Osteoblast (primary cell): Measurements from ENCODE around the gene CROCC2. TPM values are rescaled to one million over a fixed set of nuclear protein-coding genes. Genes with fewer than 3 reads are reported as not detected.

Experiments
- DNase-seq: peaks from one replicate; pipeline ENCODE4 v3.0.0; 2011; ENCODE audit warnings: low spot score, mixed read lengths; ENCODE audit not compliant: insufficient read length; ENCODE audit errors: missing footprints
- H2AFZ ChIP-seq: 2 replicates; pipeline ENCODE4 v1.6.0; 2011; ENCODE audit warnings: mild to moderate bottlenecking, low read length
- H3K27ac ChIP-seq: 2 replicates; pipeline ENCODE4 v1.5.1; 2011; ENCODE audit warnings: mild to moderate bottlenecking, low read depth, low read length, moderate library complexity
- H3K27me3 ChIP-seq: 2 replicates; pipeline ENCODE4 v1.6.0; 2012; ENCODE audit warnings: mild to moderate bottlenecking, control low read depth, inconsistent platforms, low read length, moderate library complexity; ENCODE audit not compliant: insufficient read depth
- H3K36me3 ChIP-seq: 2 replicates; pipeline ENCODE4 v1.5.1; 2011; ENCODE audit warnings: mild to moderate bottlenecking, low read length, control low read depth, moderate library complexity; ENCODE audit not compliant: insufficient read depth
- H3K4me1 ChIP-seq: 2 replicates; pipeline ENCODE4 v1.5.1; 2011; ENCODE audit warnings: mild to moderate bottlenecking, low read length, control low read depth, moderate library complexity; ENCODE audit not compliant: insufficient read depth
- H3K4me2 ChIP-seq: 2 replicates; pipeline ENCODE4 v1.6.0; 2011; ENCODE audit warnings: mild to moderate bottlenecking, low read length; ENCODE audit not compliant: insufficient read depth
- H3K4me3 ChIP-seq: fragments of 200-600 bp; sonication (generic); 3 replicates; pipeline ENCODE4 v1.5.1; 2012; ENCODE audit warnings: mild to moderate bottlenecking, low read length, inconsistent platforms; ENCODE audit not compliant: insufficient read depth
- H3K79me2 ChIP-seq: 2 replicates; pipeline ENCODE4 v1.6.0; 2012; ENCODE audit warnings: mild to moderate bottlenecking, low read length, control low read depth, inconsistent platforms; ENCODE audit not compliant: insufficient read depth
- H3K9me3 ChIP-seq: 2 replicates; pipeline ENCODE4 v1.5.1; 2011; ENCODE audit warnings: low read depth, low read length, control low read depth
- H4K20me1 ChIP-seq: 2 replicates; pipeline ENCODE4 v1.6.0; 2012; ENCODE audit warnings: mild to moderate bottlenecking, low read length, control low read depth; ENCODE audit not compliant: insufficient read depth
- CTCF ChIP-seq: IDR thresholded peaks from 2 replicates; pipeline ENCODE4 v1.5.1; 2011; ENCODE audit warnings: mild to moderate bottlenecking, low read depth, low read length, moderate library complexity; ENCODE audit errors: extremely low read depth
- total RNA-seq: library from RNA; depleted of rRNA; stranded (reverse); fragments of >200 nt; gene quantifications from 2 replicates; pipeline ENCODE4 v1.2.3, GENCODE V29; 2012

The CROCC2 gene
- total RNA-seq, 1 donor: under 0.01 TPM

GRCh38 chr2:240929364-240930095 is 23.4 kb downstream of the CROCC2 start:
- H3K36me3 ChIP-seq: no peaks in the 10 kb centered on the region
- no peaks in the 10 kb centered on the region for H3K9me3 ChIP-seq
- no peaks in the 10 kb centered on the region for H4K20me1 ChIP-seq
- TF ChIP-seq CTCF: no peak
- no peak overlapping the region for H3K4me3 ChIP-seq
- no peak overlapping the region for H3K4me2 ChIP-seq
- no peak overlapping the region for H3K27ac ChIP-seq
- H2AFZ ChIP-seq: no peak overlapping the region
- peaks cover 3% of the 10 kb centered on the region for H3K27me3 ChIP-seq
- H3K4me1 ChIP-seq: no peaks in the 10 kb centered on the region
- no peaks in the 10 kb centered on the region for H3K79me2 ChIP-seq
- DNase-seq: peak; percentile 69

GRCh38 chr2:240930096-240930630 is 24.0 kb downstream of the CROCC2 start:
- peak; percentile 77 for DNase-seq
- Histone ChIP-seq H3K4me2 (no peak overlapping the region), H4K20me1 (no peaks in the 10 kb centered on the region), H3K9me3 (no peaks in the 10 kb centered on the region), H3K27me3 (peaks cover 3% of the 10 kb centered on the region), H2AFZ (no peak overlapping the region), H3K27ac (no peak overlapping the region), H3K79me2 (no peaks in the 10 kb centered on the region), H3K4me1 (no peaks in the 10 kb centered on the region), H3K36me3 (no peaks in the 10 kb centered on the region), H3K4me3 (no peak overlapping the region)
- no peak for TF ChIP-seq CTCF

- Histone ChIP-seq H3K4me3 (no peak overlapping the region), H3K27me3 (peaks cover 3% of the 10 kb centered on the region), H4K20me1 (no peaks in the 10 kb centered on the region), H3K9me3 (no peaks in the 10 kb centered on the region), H3K79me2 (no peaks in the 10 kb centered on the region), H2AFZ (no peak overlapping the region), H3K36me3 (no peaks in the 10 kb centered on the region), H3K27ac (no peak overlapping the region), H3K4me2 (no peak overlapping the region), H3K4me1 (no peaks in the 10 kb centered on the region)
- TF ChIP-seq CTCF: no peak
- peak; percentile 72 for DNase-seq
Measured at GRCh38 chr2:240930631-240931318, 24.6 kb downstream of the CROCC2 start.

GRCh38 chr2:240931319-240931949 is 25.3 kb downstream of the CROCC2 start:
- Histone ChIP-seq H3K27me3 (peaks cover 3% of the 10 kb centered on the region), H2AFZ (no peak overlapping the region), H3K4me3 (no peak overlapping the region), H3K4me2 (no peak overlapping the region), H3K27ac (no peak overlapping the region), H4K20me1 (no peaks in the 10 kb centered on the region), H3K4me1 (no peaks in the 10 kb centered on the region), H3K36me3 (no peaks in the 10 kb centered on the region), H3K9me3 (no peaks in the 10 kb centered on the region), H3K79me2 (no peaks in the 10 kb centered on the region)
- no peak for TF ChIP-seq CTCF
- peak; percentile 50 for DNase-seq
